Activated CD8-positive, alpha-beta memory T cell treated with anti-CD3 and anti-CD28 coated beads for 4 hours (primary cell): ENCODE results near the gene WNK4.
A peak's percentile ranks its signal among the peaks of the same experiment; 100 is the strongest.

Source experiments
- DNase-seq, 2 donors: peaks; one replicate each; pipeline ENCODE4 v3.0.0-alpha.2; 2020; ENCODE audit warnings: low read depth in 2 of 2

Gene WNK4

DNA sequence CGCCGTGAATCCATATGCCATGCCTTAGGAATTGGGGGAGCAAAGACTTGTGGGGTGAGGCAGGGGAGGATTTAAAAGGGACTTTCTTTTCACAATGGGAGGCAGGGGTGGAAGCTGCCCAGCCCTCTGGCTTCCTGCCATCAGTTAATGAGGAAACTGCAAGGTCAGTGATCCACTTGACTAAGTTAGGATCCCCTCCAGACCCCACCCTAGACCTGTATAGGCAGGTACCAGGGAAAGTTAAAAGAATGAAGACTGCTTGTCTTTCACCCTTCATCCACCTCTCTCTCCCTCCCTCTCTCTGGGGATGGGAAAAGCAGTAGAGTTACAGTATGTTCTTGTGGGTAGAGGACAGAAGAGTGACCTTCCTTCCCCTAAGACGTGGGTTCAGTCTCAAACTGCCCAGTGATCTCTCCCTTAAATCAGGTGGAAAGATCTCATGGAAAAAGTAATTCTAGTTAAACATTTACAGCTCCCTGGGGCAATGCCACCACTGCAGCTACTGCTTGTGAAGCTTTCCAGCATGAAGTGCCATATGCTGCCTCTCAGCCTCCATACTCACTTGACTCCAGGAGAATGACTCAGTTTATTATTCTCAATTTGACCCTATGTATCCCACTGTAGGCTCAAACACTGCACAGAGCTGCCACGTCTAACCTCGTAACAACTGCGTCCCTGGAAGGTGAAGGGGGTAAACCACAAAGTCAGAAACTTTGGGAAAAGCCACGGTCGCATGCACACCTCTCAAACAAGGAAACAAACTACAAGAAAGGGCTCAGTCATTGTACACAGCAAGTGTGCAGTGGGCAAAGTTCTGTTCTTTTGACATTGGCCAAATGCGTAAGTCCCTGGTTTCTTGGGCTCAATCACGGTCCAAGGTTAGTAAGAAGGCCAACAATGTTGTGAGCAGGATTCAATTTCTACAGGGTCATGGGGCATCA, 16.9 kb downstream of the WNK4 start:
- no peak for DNase-seq

DNA sequence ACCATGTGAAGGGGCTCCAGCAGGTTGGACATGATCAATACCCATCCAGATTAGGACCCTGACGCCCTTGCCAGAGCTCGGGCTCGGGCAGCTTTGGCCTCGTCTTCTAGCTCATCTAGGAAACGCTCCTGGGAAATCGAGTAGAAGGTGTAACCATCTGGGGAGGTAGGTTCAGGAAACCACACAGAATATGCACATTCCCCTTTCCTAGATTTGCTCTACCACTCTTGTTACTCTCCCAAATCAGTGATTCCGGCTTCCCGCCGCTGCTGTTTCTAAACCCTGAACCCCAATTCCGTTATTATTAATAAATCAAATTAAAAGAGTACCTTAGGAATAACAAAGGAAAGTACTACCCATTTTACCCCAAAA, 17.6 kb downstream of the WNK4 start:
- DNase-seq = no peak

DNA sequence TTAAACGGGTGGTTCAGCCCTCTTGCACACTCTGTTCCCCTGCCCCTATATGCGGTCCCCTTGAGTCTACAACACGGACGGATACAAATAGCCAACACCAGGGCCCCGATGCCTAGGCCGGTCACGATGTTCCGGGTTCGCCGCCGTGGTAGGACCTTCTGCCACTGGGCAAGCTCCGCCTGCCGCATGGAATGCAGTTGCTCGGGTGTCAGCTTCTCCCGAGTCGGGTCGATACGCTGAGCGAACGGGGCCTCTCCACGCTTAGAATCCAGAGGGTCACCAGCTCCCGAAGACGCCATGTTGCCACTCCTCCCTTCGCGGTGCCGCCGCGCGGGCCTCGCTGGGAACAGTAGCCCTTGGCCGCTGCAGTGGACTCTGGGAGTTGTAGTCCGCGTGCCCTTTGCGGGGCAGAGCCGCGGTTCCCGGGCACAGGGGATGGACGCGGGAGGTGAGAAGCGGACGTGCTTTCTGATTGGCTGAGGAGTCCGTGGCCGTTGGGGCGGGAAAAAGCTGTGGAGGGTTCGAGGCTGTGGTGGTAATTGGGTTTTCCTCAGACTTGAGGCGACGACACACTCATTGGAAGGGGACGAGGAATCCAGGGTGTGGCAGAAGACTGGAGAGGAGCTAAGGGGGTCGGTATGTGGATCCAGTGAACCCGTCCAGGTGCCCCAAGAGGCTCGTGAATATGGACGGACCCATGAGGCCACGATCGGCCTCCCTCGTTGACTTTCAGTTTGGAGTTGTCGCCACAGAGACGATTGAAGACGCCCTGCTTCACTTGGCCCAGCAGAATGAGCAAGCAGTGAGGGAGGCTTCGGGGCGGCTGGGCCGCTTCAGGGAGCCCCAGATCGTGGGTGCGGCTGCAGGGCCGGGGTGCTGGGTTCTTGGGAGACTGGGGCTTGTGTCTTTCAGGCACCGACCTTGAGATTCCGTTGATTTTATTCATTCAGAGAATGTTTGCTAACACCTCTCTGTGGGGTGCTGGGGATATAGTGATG, 18.3 kb downstream of the WNK4 start, which contains the start of the genes CNTD1 and COA3:
CNTD1 (plus strand) TSS at position 479 of the 998 bp plus-strand sequence; CDS start at position 686, 207 bp downstream.
COA3 (minus strand) TSS at position 322 of the 998 bp plus-strand sequence; CDS start at position 299, 23 bp downstream.
- peak; percentile 54 to 58 for DNase-seq

- DNase-seq = no peak
These were observed 22.9 kb downstream of the WNK4 start for GRCh38 chr17:42803074-42803883.

DNA sequence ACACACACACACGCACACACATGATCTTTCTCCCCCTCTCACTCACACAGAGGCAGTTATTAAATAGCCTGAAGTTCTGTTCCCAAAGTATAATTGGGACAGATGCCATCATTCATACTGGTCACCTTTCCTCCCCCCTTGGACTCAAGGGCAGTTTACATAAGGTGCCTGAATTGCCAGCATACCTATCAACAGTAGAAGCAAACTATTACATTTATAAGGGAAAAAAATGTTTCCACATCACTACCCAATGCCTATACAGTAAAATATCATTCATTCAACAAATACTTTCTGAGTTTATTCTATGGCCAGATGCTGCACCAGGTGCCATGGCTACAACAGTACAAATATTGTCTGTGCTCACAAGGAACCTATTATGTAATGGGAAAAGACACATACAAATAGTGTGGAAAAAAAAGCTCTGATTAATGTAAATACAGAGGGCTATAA, 24.5 kb downstream of the WNK4 start:
- DNase-seq = no peak

GRCh38 chr17:42806249-42806648, 25.8 kb downstream of the WNK4 start:
- DNase-seq = no peak

GRCh38 chr17:42809250-42809649, 28.8 kb downstream of the WNK4 start:
- DNase-seq = no peak

DNA sequence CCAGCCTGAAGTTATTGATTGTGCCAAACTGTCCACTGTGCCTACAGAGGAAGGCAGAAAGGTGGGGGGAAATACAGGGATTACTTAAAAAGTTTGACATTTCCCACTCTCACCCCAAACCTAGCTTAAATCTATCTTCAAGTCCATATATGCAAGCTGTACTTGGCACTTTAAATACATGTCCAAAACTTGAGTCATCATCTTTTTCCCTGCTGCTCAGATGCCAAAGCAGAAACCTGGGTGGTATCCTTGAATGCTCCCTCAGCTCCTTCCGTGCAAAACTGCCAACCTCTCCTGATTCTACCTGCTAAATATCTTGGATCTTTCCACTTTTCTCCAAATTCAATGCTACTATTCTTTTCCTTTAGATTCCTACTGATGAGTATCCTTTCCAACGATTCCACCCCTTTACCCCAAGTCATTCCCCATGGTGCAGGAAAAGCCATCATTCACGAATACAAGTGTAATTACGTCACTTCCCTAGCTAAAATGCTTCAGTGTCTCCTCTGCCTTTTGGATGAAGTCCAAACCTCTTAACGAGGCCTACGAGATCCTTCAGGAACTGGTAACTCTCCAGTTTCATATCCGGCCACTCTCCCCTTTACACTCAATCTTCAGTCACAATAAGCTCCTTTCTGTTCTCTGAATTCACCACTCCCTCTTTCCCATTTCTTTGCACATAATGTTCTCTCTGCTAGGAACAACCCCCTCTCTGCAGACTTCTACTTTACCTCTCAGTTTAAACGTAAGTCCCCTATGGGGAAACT, 34.4 kb downstream of the WNK4 start:
- DNase-seq = no peak

DNA sequence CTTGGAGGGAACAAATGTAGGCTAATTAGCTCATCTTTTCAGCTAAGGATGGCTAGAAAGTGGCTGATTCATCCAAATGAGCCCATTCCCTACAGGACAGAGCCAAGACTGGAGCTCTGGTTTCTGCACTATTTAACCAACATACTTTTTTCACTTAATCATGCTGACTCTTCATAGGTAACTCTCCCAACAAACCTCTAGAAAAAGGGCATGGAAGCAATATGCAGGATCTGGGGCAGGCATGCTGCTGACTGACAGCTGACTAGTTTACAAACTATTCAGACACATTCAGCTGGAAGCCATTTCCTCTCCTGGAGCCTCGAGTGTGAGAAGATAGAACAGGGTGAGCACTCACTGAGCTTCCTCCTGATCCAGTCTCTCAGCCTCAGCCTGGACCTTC, 37.5 kb downstream of the WNK4 start:
- DNase-seq = no peak

DNA sequence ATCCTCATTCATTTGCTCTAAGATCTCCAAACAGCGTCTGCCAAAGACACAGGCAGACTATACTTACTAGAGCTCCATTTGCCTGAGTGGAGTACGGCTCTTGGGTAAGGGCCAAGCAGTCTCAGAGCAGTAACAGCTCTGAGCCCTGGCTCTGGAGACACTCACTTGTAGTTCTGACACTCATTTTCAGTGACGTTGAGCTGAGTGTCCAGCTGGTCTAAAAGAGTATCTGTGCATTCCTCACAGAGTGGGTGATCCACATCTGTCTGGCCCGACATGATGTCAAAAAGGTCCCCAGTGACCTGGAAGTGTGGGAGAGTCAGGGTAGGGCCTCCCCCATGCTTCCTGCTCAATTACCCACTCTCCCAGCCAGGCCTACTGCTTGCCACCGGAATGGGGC, 38.0 kb downstream of the WNK4 start:
- no peak for DNase-seq

- peak; percentile 25 to 27 for DNase-seq
These were observed 39.6 kb downstream of the WNK4 start for GRCh38 chr17:42819939-42820535.

GRCh38 chr17:42821176-42821575, 40.8 kb downstream of the WNK4 start:
- no peak for DNase-seq

DNA sequence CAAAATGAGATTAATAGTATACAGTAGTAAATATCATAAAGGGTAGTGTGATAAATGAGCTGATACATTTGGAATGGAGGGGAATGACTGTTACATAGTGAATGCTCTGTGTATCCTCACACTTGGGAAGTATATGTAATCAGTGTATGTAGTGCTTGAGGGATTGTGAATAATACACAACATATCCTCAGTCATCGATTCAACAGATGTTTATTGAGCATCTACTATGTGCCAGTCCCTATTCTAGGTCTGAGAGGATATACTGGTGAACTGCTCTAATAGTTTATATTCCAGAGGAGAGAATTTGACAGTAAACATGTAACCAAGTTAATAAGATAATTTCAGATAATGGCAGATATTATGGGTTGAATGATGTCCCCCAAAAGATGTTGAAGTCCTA, 47.1 kb downstream of the WNK4 start:
- no peak for DNase-seq

- no peak for DNase-seq
These were observed 50.6 kb downstream of the WNK4 start for GRCh38 chr17:42830971-42831370.

- DNase-seq = no peak
These were observed 52.0 kb downstream of the WNK4 start for GRCh38 chr17:42832213-42832933.

DNA sequence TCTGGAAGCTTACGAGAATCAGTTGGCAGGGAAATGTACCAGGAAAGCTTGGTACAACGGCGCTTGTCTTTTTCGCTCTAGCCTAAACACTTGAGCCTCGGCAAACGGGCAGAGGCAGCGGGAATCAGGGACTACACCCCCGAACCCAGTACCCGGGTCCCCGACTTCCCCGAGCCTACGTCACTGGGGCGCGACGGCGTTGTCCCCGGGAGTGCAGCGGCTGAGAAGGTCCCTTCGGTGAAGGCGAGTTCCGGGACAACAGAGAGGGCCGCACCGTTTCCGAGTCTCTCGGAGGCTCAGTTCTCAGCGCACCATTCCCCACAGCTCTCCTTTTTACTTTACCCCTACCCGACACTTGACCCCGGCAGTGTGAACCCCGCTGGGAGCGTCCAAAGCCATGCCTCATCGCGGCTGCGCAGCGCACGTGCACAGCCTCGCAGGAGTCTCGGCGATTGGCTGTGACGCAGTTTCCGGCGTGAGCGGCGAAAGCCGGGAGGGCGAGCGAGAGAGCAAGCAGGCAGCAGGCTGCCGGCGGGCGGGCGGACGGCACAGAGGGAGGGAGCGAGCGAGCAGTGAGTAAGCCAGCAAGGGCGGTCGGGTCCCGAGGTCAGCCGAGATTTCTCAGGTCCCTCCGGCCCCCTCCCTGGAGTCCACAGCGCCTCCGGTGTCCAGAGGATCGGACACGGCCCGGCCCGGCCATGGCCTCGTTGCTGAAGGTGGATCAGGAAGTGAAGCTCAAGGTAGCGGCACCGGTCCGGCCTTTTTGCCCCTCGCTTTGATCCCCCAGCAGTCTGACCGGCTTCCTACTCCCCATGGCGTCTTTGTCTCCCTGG, 52.7 kb downstream of the WNK4 start, which contains the start of gene PSME3:
PSME3 (plus strand) TSS at position 464 of the 833 bp plus-strand sequence; CDS start at position 699, 235 bp downstream.
- peak; percentile 81 to 82 for DNase-seq

- DNase-seq = no peak
These were observed 53.5 kb downstream of the WNK4 start for GRCh38 chr17:42833767-42834422.

GRCh38 chr17:42835732-42836131, 55.3 kb downstream of the WNK4 start:
- no peak for DNase-seq
